Uterus (tissue), 2 donors: ENCODE data around the gene CHRNB1.

Experiments
- CTCF ChIP-seq, 4 experiments: fragments of 200-600 bp in 2 of 4; fragments of 450-650 bp in 2 of 4; sonication (generic) in 2 of 4; IDR thresholded peaks; one replicate each; pipeline ENCODE4 v1.5.1; 2016 to 2019; ENCODE audit warnings: antibody characterized with exemption in 4 of 4, mild to moderate bottlenecking in 2 of 4, moderate library complexity in 1 of 4
- POLR2A ChIP-seq, 2 donors: fragments of 450-650 bp; IDR thresholded peaks; one replicate each; pipeline ENCODE4 v1.6.1; 2016; ENCODE audit warnings: antibody characterized with exemption in 2 of 2, mild to moderate bottlenecking in 1 of 2, moderate library complexity in 1 of 2

- no peak for TF ChIP-seq CTCF (IDR thresholded peaks at IDR 0.05)
- TF ChIP-seq POLR2A (IDR thresholded peaks at IDR 0.05) = no peak
These were observed 45.3 kb downstream of the CHRNB1 start for GRCh38 chr17:7490144-7490543.
